Spleen (tissue), 11 donors: ENCODE measurements around the gene USP13. TPM values are rescaled to one million over a fixed set of nuclear protein-coding genes. Genes with fewer than 3 reads are reported as not detected.

Experiments
- DNase-seq: peaks from one replicate; pipeline ENCODE4 v3.0.0-alpha.2; 2020
- H3K27ac ChIP-seq, 8 donors: fragments of 200-600 bp; sonication (generic) in 7 of 8; 1 replicate in 4 of 8; 2 replicates in 4 of 8; pipeline versions ENCODE4 v1.5.0 to v1.8.0; 2016 to 2021; ENCODE audit warnings: inconsistent platforms in 4 of 8, mild to moderate bottlenecking in 4 of 8, moderate library complexity in 1 of 8
- H3K27me3 ChIP-seq, 7 donors: fragments of 200-600 bp; sonication (generic) in 6 of 7; replicated peaks in 1 of 7; 1 replicate in 4 of 7; 2 replicates in 3 of 7; pipeline versions ENCODE4 v1.5.0 to v1.8.0; 2016 to 2021; ENCODE audit warnings: inconsistent platforms in 3 of 7, mild to moderate bottlenecking in 1 of 7
- H3K36me3 ChIP-seq, 6 donors: fragments of 200-600 bp; sonication (generic) in 5 of 6; 1 replicate in 4 of 6; 2 replicates in 2 of 6; pipeline versions ENCODE4 v1.5.0 to v1.8.0; 2016 to 2021; ENCODE audit warnings: inconsistent platforms in 2 of 6
- H3K4me1 ChIP-seq, 6 donors: fragments of 200-600 bp; sonication (generic) in 5 of 6; 1 replicate in 3 of 6; 2 replicates in 3 of 6; pipeline versions ENCODE4 v1.5.0 to v1.8.0; 2016 to 2021; ENCODE audit warnings: inconsistent platforms in 3 of 6
- H3K4me3 ChIP-seq, 8 donors: fragments of 200-600 bp; sonication (generic) in 7 of 8; 1 replicate in 4 of 8; 2 replicates in 4 of 8; pipeline versions ENCODE4 v1.5.0 to v1.8.0; 2016 to 2021; ENCODE audit warnings: inconsistent platforms in 4 of 8, mild to moderate bottlenecking in 4 of 8, moderate library complexity in 2 of 8
- H3K9me3 ChIP-seq, 8 donors: fragments of 200-600 bp; sonication (generic) in 7 of 8; 1 replicate in 4 of 8; 2 replicates in 4 of 8; pipeline versions ENCODE4 v1.5.0 to v1.8.0; 2016 to 2021; ENCODE audit warnings: inconsistent platforms in 4 of 8
- POLR2A ChIP-seq, 3 donors: fragments of 450-650 bp; IDR thresholded peaks; one replicate each; pipeline ENCODE4 v1.5.1; 2017; ENCODE audit warnings: antibody characterized with exemption in 3 of 3, mild to moderate bottlenecking in 1 of 3
- POLR2AphosphoS5 ChIP-seq, 3 donors: sonication (generic); formaldehyde crosslinking; IDR thresholded peaks; one replicate each; pipeline ENCODE4 v1.5.1; 2017; ENCODE audit warnings: antibody characterized with exemption in 3 of 3
- WGBS, 5 donors: extraction: QIAGEN DNeasy Blood & Tissue Kit in 3 of 5; methylation state at CpG; one replicate each; pipeline versions ENCODE4 v1.1.5 to v1.1.7; 2013 to 2018; 5-methylcytosine and 5-hydroxymethylcytosine counted together
- intact Hi-C: fragments of 100-400 bp; cut with DNase I; formaldehyde crosslinking; loops from one replicate; pipeline ENCODE4 v1.15.0; 2023; ENCODE audit warnings: low total_unique reads
- polyA plus RNA-seq, 3 donors: library from polyadenylated mRNA; stranded (reverse); fragments of 200-250 nt; gene quantifications; one replicate each; pipeline ENCODE4 v1.2.1, GENCODE V29; 2013
- total RNA-seq, 7 donors: library from RNA; depleted of rRNA in 3 of 7; stranded (reverse); fragments of >200 nt in 3 of 7; fragmentation: NEBNext Ultra II Directional in 4 of 7; extraction: Animal tissue kit (Norgen Biotek cat#: 25700) in 4 of 7; gene quantifications; one replicate each; pipeline versions ENCODE4 v1.1.0 to v1.2.1, GENCODE V29; 2016 to 2021
- TF ChIP-seq, protein P1 (sequence below), 11 experiments: fragments of 200-600 bp in 7 of 11; fragments of 450-650 bp in 4 of 11; sonication (generic) in 4 of 11; IDR thresholded peaks in 8 of 11; conservative IDR thresholded peaks in 3 of 11; 1 replicate in 7 of 11; 2 replicates in 4 of 11; pipeline versions ENCODE4 v1.4.0 to v1.8.0; 2016 to 2021; ENCODE audit warnings: antibody characterized with exemption in 11 of 11, inconsistent platforms in 4 of 11, mild to moderate bottlenecking in 1 of 11
- donor health status: healthy with polysubstance abuse.
- donor health status: DM: no; HTN: no; CAD: no; lungs with moderate emphysema.
- donor health status: DM: no; HTN: no; CAD: no.
- donor health status: Bipolar disorder and iron deficiency.
- donor health status: healthy.
- donor health status: DM: no; HTN: no; CAD: no.
- donor health status: DM: yes; HTN: yes; CAD: no.

Gene USP13
- total and polyA plus RNA-seq, 10 donors, result 1.1 to 9.4 (median 7.1) TPM

DNA sequence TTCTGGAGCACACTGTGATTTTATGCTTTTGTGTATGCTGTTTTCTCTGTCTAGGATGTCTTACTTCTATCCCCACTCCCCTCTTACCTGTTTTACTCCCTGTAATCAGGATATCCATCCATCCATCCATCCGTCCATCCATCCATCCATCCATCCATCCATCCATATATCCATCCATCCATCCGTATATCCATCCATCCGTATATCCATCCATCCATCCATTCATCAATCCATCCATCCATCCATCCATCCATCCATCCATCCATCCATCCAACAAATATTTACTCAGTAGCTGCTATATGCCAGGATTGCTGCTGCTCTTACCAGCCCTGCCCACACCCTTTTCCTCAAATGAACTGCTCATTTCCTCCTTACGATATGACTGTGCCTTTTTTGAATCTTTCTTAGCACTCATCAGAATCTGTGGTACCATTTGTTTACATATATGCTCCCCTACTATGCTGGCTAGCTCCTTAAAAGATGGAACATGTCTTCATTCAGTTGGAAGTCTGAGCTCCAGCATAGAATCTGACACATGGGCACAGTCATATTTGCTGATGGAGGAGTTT, 35.2 kb downstream of the USP13 start:
- H3K4me1 ChIP-seq, result peaks cover 0 to 4% (median 0%) of the 10 kb centered on the region in 6 donors
- 69 to 78% (median 70%) methylated on average over 4 of the region's 4 CpGs for WGBS, 5 donors
- no peaks in the 10 kb centered on the region for H3K27me3 ChIP-seq
- no peak for DNase-seq
- intact Hi-C loops, result no loop called here
- H3K9me3 ChIP-seq, result no peaks in the 10 kb centered on the region
- TF ChIP-seq POLR2AphosphoS5 (IDR thresholded peaks at IDR 0.05) (no peak), POLR2A (IDR thresholded peaks at IDR 0.05) (no peak)
- TF ChIP-seq, protein P1, sequence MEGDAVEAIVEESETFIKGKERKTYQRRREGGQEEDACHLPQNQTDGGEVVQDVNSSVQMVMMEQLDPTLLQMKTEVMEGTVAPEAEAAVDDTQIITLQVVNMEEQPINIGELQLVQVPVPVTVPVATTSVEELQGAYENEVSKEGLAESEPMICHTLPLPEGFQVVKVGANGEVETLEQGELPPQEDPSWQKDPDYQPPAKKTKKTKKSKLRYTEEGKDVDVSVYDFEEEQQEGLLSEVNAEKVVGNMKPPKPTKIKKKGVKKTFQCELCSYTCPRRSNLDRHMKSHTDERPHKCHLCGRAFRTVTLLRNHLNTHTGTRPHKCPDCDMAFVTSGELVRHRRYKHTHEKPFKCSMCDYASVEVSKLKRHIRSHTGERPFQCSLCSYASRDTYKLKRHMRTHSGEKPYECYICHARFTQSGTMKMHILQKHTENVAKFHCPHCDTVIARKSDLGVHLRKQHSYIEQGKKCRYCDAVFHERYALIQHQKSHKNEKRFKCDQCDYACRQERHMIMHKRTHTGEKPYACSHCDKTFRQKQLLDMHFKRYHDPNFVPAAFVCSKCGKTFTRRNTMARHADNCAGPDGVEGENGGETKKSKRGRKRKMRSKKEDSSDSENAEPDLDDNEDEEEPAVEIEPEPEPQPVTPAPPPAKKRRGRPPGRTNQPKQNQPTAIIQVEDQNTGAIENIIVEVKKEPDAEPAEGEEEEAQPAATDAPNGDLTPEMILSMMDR (IDR thresholded peaks at IDR 0.05 in 8 of 11, conservative IDR thresholded peaks at IDR 0.05 in 3 of 11), result no peak
- peaks cover 0 to 7% (median 2%) of the 10 kb centered on the region in 6 donors for H3K36me3 ChIP-seq
- no peak overlapping the region for H3K27ac ChIP-seq
- H3K4me3 ChIP-seq, result no peak overlapping the region

DNA sequence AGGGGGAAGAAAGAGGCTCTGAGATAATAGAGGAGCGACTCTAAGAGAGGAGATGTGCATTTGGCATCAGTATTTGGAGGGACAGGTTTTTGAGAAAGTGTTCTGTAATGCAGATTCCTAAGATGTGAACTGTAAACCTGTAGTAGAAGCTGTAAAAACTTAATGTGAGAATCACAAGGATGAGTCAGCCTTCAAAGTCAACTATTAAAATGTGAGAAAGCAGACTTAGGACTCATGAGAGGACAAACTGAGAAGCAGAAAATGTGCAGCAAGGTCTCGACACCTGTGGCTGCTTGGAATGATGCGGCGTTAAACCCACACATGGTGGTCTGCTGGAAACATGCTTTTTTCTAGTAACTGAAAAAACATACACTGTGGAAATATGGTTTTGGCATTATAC, 36.0 kb downstream of the USP13 start:
- TF ChIP-seq, protein P1 (IDR thresholded peaks at IDR 0.05 in 8 of 11, conservative IDR thresholded peaks at IDR 0.05 in 3 of 11), result no peak
- TF ChIP-seq POLR2A (IDR thresholded peaks at IDR 0.05) (no peak), POLR2AphosphoS5 (IDR thresholded peaks at IDR 0.05) (no peak)
- 86 to 95% (median 94%) methylated on average over 4 of the region's 4 CpGs for WGBS, 5 donors
- Histone ChIP-seq H3K36me3 (peaks cover 0 to 7% (median 2%) of the 10 kb centered on the region in 6 donors), H3K9me3 (no peaks in the 10 kb centered on the region), H3K4me3 (no peak overlapping the region), H3K27ac (no peak overlapping the region), H3K4me1 (peaks cover 0 to 4% (median 0%) of the 10 kb centered on the region in 6 donors), H3K27me3 (no peaks in the 10 kb centered on the region)
- DNase-seq, result no peak
- intact Hi-C loops, result no loop called here

DNA sequence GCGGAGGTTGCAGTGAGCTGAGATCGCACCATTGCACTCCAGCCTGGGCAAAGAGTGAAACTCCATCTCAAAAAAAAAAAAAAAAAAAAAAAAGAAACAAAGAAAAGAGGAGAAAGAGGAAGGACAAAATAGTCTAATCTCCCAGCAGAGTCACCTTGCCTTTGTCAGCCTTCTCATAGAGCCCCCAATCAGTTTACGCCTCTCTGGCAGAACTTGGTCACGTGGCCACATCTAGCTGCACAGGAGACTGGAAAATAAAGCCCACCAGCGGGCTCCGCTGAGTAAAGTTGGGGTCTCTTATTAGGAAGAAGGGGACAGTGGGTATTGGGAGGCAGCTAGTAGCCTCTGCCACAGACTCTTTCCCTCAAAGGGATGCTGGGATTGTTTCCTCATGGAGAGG, 41.9 kb downstream of the USP13 start:
- WGBS, 5 donors, result 87 to 96% (median 94%) methylated on average over 6 of the region's 6 CpGs
- no peaks in the 10 kb centered on the region for H3K27me3 ChIP-seq
- no peak overlapping the region for H3K4me3 ChIP-seq
- DNase-seq, result no peak
- intact Hi-C loops, result no loop called here
- peaks cover 0 to 12% (median 2%) of the 10 kb centered on the region in 6 donors for H3K36me3 ChIP-seq
- H3K9me3 ChIP-seq, result no peaks in the 10 kb centered on the region
- peaks cover 0 to 17% (median 0%) of the 10 kb centered on the region in 6 donors for H3K4me1 ChIP-seq
- no peak overlapping the region for H3K27ac ChIP-seq
- TF ChIP-seq, protein P1 (IDR thresholded peaks at IDR 0.05 in 8 of 11, conservative IDR thresholded peaks at IDR 0.05 in 3 of 11), result no peak
- TF ChIP-seq POLR2AphosphoS5 (IDR thresholded peaks at IDR 0.05) (no peak), POLR2A (IDR thresholded peaks at IDR 0.05) (no peak)

DNA sequence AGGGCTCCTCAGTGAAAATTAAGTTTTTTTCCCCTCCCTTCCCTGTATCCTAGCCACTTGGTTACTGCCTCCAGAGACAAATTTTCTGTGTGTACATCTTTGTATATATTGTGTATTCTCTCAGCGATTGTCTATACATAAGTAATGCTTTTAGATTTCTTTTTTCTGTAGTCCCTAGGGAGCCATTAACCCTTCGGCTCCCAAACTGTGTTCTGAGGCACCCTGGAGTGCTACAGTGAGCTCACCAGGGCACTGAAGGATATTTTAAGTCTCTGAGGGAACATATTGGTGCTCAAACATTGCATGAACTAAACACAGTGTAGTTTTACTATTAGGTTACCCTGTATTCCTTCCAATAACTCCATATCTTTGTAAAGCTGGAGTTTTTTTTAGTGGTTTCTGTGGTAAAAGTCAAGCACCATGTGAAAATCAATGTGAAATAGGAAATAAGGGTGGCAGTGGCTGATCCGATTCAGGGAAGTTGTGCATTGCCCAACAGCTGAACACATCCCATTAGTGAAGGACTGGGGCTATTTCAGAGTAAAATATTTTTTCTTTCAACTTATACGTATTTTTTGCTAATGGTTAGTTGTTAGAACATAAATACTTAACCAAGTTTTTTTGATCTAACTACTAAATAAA, 43.0 kb downstream of the USP13 start:
- TF ChIP-seq POLR2A (IDR thresholded peaks at IDR 0.05), result no peak
- H3K9me3 ChIP-seq, result no peaks in the 10 kb centered on the region
- H3K4me3 ChIP-seq, result no peak overlapping the region
- no peaks in the 10 kb centered on the region for H3K27me3 ChIP-seq
- peaks cover 0 to 17% (median 0%) of the 10 kb centered on the region in 6 donors for H3K4me1 ChIP-seq
- DNase-seq, result no peak
- intact Hi-C loops, result no loop called here
- peaks cover 0 to 7% (median under 1%) of the 10 kb centered on the region in 6 donors for H3K36me3 ChIP-seq
- peak overlapping the region in 1 of 8 donors; percentile 10 for H3K27ac ChIP-seq
- 59 to 75% (median 67%) methylated on average over 4 of the region's 4 CpGs for WGBS, 5 donors
